K562 (cell line): ENCODE measurements around the gene SLC3A2. TPM values are rescaled to one million over a fixed set of nuclear protein-coding genes. Genes with fewer than 3 reads are reported as not detected.
A peak's percentile ranks its signal among the peaks of the same experiment; 100 is the strongest.

ENCODE experiments used
- CBFA2T3 ChIP-seq: fragments of 450-650 bp; IDR thresholded peaks from 2 replicates; pipeline ENCODE4 v1.6.1; 2017
- CBX2 ChIP-seq: fragments of 200-600 bp; sonication (generic); IDR thresholded peaks from one replicate; pipeline ENCODE4 v1.6.1; 2012; ENCODE audit warnings: mild to moderate bottlenecking, low read length, inconsistent platforms; ENCODE audit not compliant: insufficient read depth, poor library complexity, severe bottlenecking
- CHAMP1 ChIP-seq: fragments of 450-650 bp; IDR thresholded peaks from 2 replicates; pipeline ENCODE4 v1.6.1; 2016; ENCODE audit warnings: mild to moderate bottlenecking
- HOMEZ ChIP-seq: fragments of 250-450 bp; sonication (Bioruptor Pico); IDR thresholded peaks from 2 replicates; pipeline ENCODE4 v1.4.0; 2020; ENCODE audit warnings: mild to moderate bottlenecking, moderate library complexity
- MAFK ChIP-seq: IDR thresholded peaks from 2 replicates; pipeline ENCODE4 v1.6.1; 2011; ENCODE audit warnings: low read length, improper control_type of control experiment
- NEUROD1 ChIP-seq: fragments of 150-350 bp; IDR thresholded peaks from 2 replicates; pipeline ENCODE4 v1.6.1; 2014; ENCODE audit warnings: borderline replicate concordance, low read length, low read depth; ENCODE audit not compliant: partially characterized antibody
- NONO ChIP-seq, 2 experiments: fragments of 200-400 bp in 1 of 2; fragments of 450-650 bp in 1 of 2; formaldehyde crosslinking in 1 of 2; IDR thresholded peaks; 2 replicates each; pipeline ENCODE4 v1.6.1; 2017; ENCODE audit warnings: low read depth in 2 of 2, mild to moderate bottlenecking in 2 of 2, moderate library complexity in 2 of 2, low read length in 1 of 2
- PCBP2 ChIP-seq: fragments of 200-400 bp; formaldehyde crosslinking; IDR thresholded peaks from 2 replicates; pipeline ENCODE4 v1.6.1; 2018; ENCODE audit warnings: low read length, low read depth, mild to moderate bottlenecking, moderate library complexity; ENCODE audit not compliant: poor library complexity, severe bottlenecking
- POLR3G ChIP-seq: IDR thresholded peaks from 2 replicates; pipeline ENCODE4 v1.6.1; 2011; ENCODE audit not compliant: insufficient read length, insufficient replicate concordance; ENCODE audit errors: extremely low read depth
- RBM14 ChIP-seq: fragments of 200-400 bp; formaldehyde crosslinking; IDR thresholded peaks from 2 replicates; pipeline ENCODE4 v1.6.1; 2018; ENCODE audit warnings: low read depth, mild to moderate bottlenecking, low read length, moderate library complexity, borderline replicate concordance; ENCODE audit not compliant: insufficient read depth
- RFX1 ChIP-seq: fragments of 450-650 bp; IDR thresholded peaks from 2 replicates; pipeline ENCODE4 v1.6.1; 2016; ENCODE audit warnings: mild to moderate bottlenecking, moderate library complexity
- SMAD3 ChIP-seq: fragments of 450-650 bp; formaldehyde crosslinking; conservative IDR thresholded peaks from 2 replicates; pipeline ENCODE4 v1.4.0; 2020; ENCODE audit warnings: mild to moderate bottlenecking
- STAT5B ChIP-seq: fragments of 250-450 bp; sonication (Bioruptor Pico); IDR thresholded peaks from 2 replicates; pipeline ENCODE4 v1.8.0; 2021; ENCODE audit warnings: mild to moderate bottlenecking, inconsistent platforms
- ZBTB11 ChIP-seq, 3 experiments: fragments of 200-800 bp in 1 of 3; fragments of 250-450 bp in 1 of 3; fragments of 450-650 bp in 1 of 3; sonication (Bioruptor Pico) in 1 of 3; sonication (Bioruptor generic) in 1 of 3; formaldehyde crosslinking in 1 of 3; IDR thresholded peaks; 2 replicates each; pipeline versions ENCODE4 v1.6.1 to v1.8.0; 2016 to 2022; ENCODE audit warnings: mild to moderate bottlenecking in 2 of 3, missing genetic modification characterization in 2 of 3, missing compliant biosample characterization in 1 of 3, moderate library complexity in 1 of 3
- ZC3H11A ChIP-seq: IDR thresholded peaks from 2 replicates; pipeline ENCODE4 v1.6.1; 2012; ENCODE audit warnings: low read depth, low read length, improper control_type of control experiment
- ZNF239 ChIP-seq: fragments of 250-450 bp; sonication (Bioruptor Pico); IDR thresholded peaks from 2 replicates; pipeline ENCODE4 v1.4.0; 2020; ENCODE audit warnings: mild to moderate bottlenecking
- ZNF511 ChIP-seq: sonication (generic); formaldehyde crosslinking; IDR thresholded peaks from 2 replicates; pipeline ENCODE4 v1.8.0; 2022; ENCODE audit warnings: mild to moderate bottlenecking, missing genetic modification reagents
- ZNF780A ChIP-seq: fragments of 250-450 bp; sonication (Bioruptor Pico); IDR thresholded peaks from 2 replicates; pipeline ENCODE4 v1.5.0; 2021; ENCODE audit warnings: mild to moderate bottlenecking
- ZSCAN29 ChIP-seq: fragments of 450-650 bp; IDR thresholded peaks from 2 replicates; pipeline ENCODE4 v1.6.1; 2017
- polyA plus RNA-seq, 8 experiments: library from polyadenylated mRNA; depleted of rRNA in 4 of 8; stranded (reverse) in 5 of 8; unstranded in 3 of 8; fragments of >200 nt; fragmentation: Nextera tagmentation in 2 of 8; fragmentation: Illumina TruSeq in 1 of 8; extraction: Ambion mirVana in 2 of 8; extraction: Trizol in 1 of 8; gene quantifications; 2 replicates each; pipeline versions ENCODE4 v1.2.1 to v1.2.3, GENCODE V29; 2011 to 2014; ENCODE audit warnings: inconsistent platforms in 1 of 8, missing spikeins in 1 of 8
- total RNA-seq, 7 experiments: library from RNA; depleted of rRNA in 6 of 7; stranded (reverse); fragments of >200 nt in 6 of 7; fragmentation: Illumina TruSeq in 2 of 7; extraction: Trizol in 2 of 7; gene quantifications; 2 replicates each; pipeline versions ENCODE4 v1.2.1 to v1.2.3, GENCODE V29; 2011 to 2021; ENCODE audit warnings: low replicate concordance in 1 of 7

SLC3A2 gene
- total and polyA plus RNA-seq, 9 of the 15 experiments (the other 6 are each of a cell fraction or from before 2014, with no cell fraction given) = 20.0 to 296 (median 214) TPM

- TF ChIP-seq CHAMP1 (no peak), RBM14 (peak; percentile 90; the same call in 1 of the 2 replicates), HOMEZ (no peak), ZNF239 (CRISPR knock-in tag) (no peak), POLR3G (no peak), STAT5B (CRISPR knock-in tag) (no peak), RFX1 (no peak), CBFA2T3 (no peak; the same call in 1 of the 2 replicates), ZNF780A (no peak), ZNF511 (CRISPR knock-in tag) (peak; percentile 87; the same call in 1 of the 2 replicates), ZSCAN29 (no peak), MAFK (no peak), PCBP2 (no peak), CBX2 (no peak), SMAD3 (0 out of 2 replicates have a peak, but pooled peaks have one; percentile 11), ZC3H11A (no peak), ZBTB11 (CRISPR knock-in tag; IDR thresholded peaks at IDR 0.05) (peak in 1 of 3 experiments; percentile 63; a peak in 1 of 6 replicates), NONO (IDR thresholded peaks at IDR 0.05; ENCODE audit: low read depth in 2 of 2, low read length in 1 of 2) (peak; percentile 26 to 76; a peak in 1 of 4 replicates), NEUROD1 (peak; percentile 46)
These were observed at the start of gene SLC3A2 (continued) for GRCh38 chr11:62880803-62881578.
